HG03378 (cell line): ENCODE measurements around the gene HABP4.

ENCODE experiments used
- ATAC-seq: cut with Tn5 transposase; IDR thresholded peaks from one replicate; pipeline ENCODE4 v1.9.1; 2021; ENCODE audit warnings: mild to moderate bottlenecking, moderate library complexity; ENCODE audit not compliant: unreplicated experiment

HABP4 gene

DNA sequence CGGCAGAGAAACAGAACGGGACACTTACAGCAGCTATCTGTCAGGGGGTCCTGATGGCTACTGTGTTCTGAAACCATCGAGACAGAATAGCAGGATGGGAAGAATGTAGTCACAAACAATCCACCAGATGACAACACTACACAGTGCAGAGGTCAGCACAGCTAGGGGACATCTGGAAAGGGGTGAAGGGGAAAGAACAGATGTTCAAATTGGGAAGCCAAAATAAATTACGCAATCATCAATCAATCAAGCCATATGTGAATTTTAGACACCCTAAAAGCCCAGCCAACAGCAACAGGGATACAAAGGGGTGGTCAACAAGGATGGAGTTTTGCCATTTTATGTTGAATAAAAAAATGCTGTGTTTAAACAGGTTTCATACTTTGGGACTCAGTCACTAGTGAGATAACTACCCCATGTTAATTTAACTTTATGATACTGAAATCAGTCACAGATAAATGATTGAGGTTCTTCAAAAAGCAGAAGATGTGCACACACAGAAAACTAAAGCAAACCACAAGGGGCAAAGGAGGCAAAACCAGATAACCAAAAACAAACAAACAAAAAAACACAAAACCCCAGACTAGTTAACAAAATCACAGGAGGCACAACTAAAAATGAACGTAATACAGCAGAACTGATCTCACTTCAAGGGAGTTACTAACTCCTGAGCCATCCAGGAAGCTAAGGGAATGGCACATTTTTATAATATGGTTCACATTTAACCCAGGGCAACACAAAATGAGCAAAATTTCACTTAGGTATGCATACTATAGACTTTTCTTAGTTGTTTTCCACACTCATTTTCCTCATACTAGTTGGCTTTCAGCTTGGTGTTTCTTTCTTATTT is 65.9 kb downstream of the HABP4 start:
- ATAC-seq, result no peak

DNA sequence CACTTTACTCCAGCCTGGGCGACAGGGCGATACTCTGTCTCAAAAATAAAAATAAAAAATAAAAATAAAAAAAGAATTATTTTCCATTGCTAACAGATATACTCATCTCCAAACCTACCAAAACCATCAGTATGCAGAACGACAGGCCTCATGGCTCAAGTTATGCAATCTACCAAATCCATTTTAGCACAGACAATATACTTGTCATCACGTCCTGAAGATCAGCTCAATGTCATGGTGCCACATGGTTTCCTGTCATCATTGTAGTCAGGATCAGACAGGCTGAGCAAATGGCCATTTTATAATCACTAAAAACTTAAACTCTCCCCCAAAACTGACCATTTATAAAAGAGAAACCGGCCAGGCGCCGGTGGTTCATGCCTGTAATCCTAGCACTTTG is 69.1 kb downstream of the HABP4 start:
- ATAC-seq, result no peak

DNA sequence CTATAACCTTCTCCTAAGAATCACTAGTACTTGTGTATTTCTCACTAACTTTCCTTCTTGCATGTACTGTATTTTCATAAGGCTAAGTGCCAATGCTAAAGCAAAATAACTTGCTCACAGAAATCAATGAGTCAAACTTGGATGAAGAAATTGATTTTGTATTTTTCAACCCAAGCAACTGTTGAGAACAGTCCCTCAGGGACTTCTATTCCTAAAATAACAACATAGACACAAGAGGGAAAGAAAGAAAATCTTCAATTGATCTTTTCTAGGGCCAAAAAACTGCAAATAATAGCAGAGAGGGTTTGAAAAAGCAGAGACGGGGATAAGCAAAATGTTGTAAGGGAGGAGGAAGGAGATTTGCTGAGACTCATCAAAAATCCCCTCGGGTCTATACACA is 69.8 kb downstream of the HABP4 start:
- no peak for ATAC-seq

DNA sequence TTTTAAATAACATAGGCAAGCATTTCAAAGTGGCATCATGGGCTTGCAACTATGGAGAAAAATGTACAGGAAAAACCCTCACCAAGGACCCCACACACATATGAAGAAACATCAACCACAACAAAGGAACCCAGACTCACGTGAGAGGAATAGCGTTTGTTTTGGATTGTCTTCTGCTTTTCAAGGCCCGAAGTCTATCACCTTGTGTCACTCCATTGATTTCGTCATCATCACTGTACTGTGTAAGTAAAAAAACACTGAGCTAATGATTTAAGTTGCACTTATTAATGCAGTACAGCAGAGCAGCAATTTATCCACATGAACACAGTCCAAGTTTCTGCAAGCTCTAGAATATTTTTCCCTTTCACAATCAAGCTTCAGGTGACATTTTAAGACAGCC is 72.4 kb downstream of the HABP4 start:
- ATAC-seq, result no peak

DNA sequence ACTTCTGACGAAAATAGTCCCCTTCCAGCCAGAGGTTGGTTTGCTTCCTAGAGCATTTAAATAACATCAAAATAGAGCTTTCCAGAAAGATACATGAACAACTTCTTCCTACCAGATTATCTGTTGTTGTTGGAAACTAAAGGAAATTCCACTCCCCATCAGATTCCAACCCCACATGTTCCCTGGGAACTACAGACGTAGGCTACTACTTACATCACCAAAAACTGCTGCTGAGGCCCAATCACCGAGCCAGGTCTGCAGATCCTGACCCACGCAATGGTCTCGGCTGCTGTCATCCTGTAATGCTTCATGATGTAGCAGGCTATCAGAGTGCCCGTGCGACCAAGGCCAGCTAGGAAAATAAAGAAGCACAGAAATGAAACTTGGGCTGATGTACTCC is 73.4 kb downstream of the HABP4 start:
- ATAC-seq, result no peak

DNA sequence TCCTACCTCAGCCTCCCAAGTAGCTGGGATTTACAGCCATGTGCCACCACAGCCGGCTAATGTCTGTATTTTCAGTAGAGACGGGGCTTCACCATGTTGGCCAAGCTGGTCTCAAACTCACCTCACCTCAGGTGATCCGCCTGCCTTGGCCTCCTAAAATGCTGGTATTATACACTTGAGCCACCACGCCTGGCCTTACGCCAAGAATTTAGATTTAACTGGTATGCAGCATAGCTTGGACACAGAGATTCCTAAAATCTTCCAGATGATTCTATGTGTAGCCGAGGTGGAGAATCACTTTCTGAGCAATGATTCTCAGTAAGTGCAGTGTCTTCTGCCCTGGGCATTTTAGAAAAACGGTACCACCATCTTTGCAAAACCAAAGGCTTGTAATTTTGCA is 74.1 kb downstream of the HABP4 start:
- ATAC-seq, result no peak

DNA sequence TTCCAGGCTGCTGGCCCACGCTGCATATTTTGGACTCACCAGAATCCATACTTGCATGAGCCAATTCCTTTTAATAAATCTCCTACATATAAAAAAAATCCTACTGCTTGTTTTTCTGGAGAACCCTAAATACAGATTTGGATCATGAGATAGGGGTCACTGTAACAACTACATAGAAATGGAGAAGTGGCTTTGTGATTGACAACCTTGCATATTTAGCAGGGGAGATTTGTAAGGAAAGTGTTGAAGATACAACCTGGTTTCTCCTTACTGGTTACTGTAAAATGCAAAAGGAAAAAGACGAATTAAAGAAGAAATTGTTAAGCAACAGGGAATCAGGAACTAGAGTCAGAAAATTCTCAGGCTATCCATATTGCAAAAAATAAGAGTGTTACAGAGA is 74.8 kb downstream of the HABP4 start:
- no peak for ATAC-seq

DNA sequence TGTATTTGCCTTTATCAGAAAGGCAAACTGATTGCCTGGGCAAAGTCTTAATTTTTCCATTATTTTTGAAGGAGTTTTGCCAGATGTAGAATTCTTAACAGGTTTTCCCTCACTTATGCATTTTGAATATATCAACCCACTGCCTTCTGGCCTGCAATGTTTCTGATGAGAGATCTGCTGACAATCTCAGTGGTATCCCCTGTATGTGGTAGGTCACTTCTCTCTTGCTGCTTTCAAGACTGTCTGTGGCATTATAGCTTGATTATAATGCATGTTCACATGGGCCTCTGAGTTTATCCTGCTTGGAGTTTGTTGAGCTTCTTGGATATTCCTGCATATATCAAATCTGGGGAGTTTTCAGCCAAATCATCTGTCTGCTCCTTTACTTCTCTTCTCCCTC is 82.2 kb downstream of the HABP4 start:
- ATAC-seq, result no peak

DNA sequence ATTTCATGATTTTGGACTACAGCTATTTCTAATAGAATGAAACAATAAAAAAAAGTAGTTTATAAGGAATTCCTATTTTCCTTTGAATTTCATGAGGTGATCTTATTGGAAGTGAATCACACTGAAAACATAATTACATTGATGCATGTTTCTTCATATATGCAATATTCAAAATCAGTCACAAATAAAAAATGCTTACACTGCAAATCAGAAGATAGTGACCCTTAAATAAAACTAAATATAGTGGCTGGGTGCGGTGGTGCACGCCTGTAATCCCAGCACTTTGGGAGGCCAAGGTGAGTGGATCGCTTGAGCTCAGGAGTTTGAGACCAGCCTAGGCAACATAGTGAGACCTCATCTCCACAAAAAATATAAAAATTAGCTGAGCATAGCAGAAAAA is 90.1 kb downstream of the HABP4 start:
- no peak for ATAC-seq
